HEK293 (cell line): ENCODE results near the gene PTX3.

ENCODE experiments used
- CTCF ChIA-PET: fragments of 350-600 bp; formaldehyde crosslinking; extraction: SDS; loops from one replicate; lab custom pipeline; 2021; ENCODE audit warnings: antibody characterized with exemption; lab: Yijun Ruan, JAX
- POLR2A ChIA-PET: fragments of 300-600 bp; formaldehyde crosslinking; extraction: SDS; loops from one replicate; lab custom pipeline; 2020; ENCODE audit warnings: antibody characterized with exemption, inconsistent platforms; lab: Yijun Ruan, JAX
- H3K27ac ChIP-seq: fragments of 200-500 bp; sonication (Bioruptor generic); 2 replicates; pipeline ENCODE4 v1.5.1; 2014; ENCODE audit warnings: low read depth, low read length, control low read depth, inconsistent platforms; ENCODE audit errors: extremely low read depth
- H3K36me3 ChIP-seq, 2 experiments: fragments of 200-500 bp in 1 of 2; sonication (Bioruptor generic) in 1 of 2; 1 replicate in 1 of 2; 2 replicates in 1 of 2; pipeline ENCODE4 v1.5.1; 2014 to 2017; ENCODE audit warnings: inconsistent platforms in 2 of 2, low read length in 2 of 2; ENCODE audit not compliant: control insufficient read depth in 2 of 2, insufficient read depth in 1 of 2
- H3K4me1 ChIP-seq: fragments of 200-500 bp; sonication (Bioruptor generic); 2 replicates; pipeline ENCODE4 v1.5.1; 2014; ENCODE audit warnings: mild to moderate bottlenecking, low read length, inconsistent platforms; ENCODE audit not compliant: control insufficient read depth, insufficient read depth
- H3K4me3 ChIP-seq: 2 replicates; pipeline ENCODE4 v1.5.1; 2011; ENCODE audit warnings: low read depth, mild to moderate bottlenecking, control low read depth, low read length, moderate library complexity
- H3K9me3 ChIP-seq: fragments of 200-500 bp; sonication (Bioruptor generic); 2 replicates; pipeline ENCODE4 v1.5.1; 2014; ENCODE audit warnings: low read depth, low read length, inconsistent platforms; ENCODE audit not compliant: control insufficient read depth, insufficient read depth
- AEBP2 ChIP-seq: fragments of 450-650 bp; formaldehyde crosslinking; IDR thresholded peaks from 2 replicates; pipeline ENCODE4 v1.5.1; 2016; ENCODE audit warnings: missing biosample characterization, missing genetic modification characterization, borderline replicate concordance
- GLI2 ChIP-seq: fragments of 450-650 bp; formaldehyde crosslinking; IDR thresholded peaks from 2 replicates; pipeline ENCODE4; 2017; ENCODE audit warnings: missing biosample characterization, missing genetic modification characterization, low read depth, borderline replicate concordance
- GLIS2 ChIP-seq: fragments of 450-650 bp; formaldehyde crosslinking; IDR thresholded peaks from 2 replicates; pipeline ENCODE4 v1.5.1; 2016; ENCODE audit warnings: missing biosample characterization, missing genetic modification characterization
- KLF7 ChIP-seq: fragments of 450-650 bp; formaldehyde crosslinking; IDR thresholded peaks from 2 replicates; pipeline ENCODE4 v1.5.1; 2016; ENCODE audit warnings: missing biosample characterization, missing genetic modification characterization, borderline replicate concordance
- ZNF112 ChIP-seq: fragments of 450-650 bp; formaldehyde crosslinking; IDR thresholded peaks from 2 replicates; pipeline ENCODE4 v1.5.0; 2017; ENCODE audit warnings: missing biosample characterization, missing genetic modification characterization
- ZNF133 ChIP-seq: fragments of 450-650 bp; formaldehyde crosslinking; IDR thresholded peaks from 2 replicates; pipeline ENCODE4 v1.5.1; 2016; ENCODE audit warnings: missing biosample characterization, missing genetic modification characterization
- ZNF155 ChIP-seq: fragments of 450-650 bp; formaldehyde crosslinking; IDR thresholded peaks from 2 replicates; pipeline ENCODE4 v1.5.1; 2016; ENCODE audit warnings: missing biosample characterization, missing genetic modification characterization
- ZNF221 ChIP-seq: fragments of 450-650 bp; formaldehyde crosslinking; IDR thresholded peaks from 2 replicates; pipeline ENCODE4 v1.5.1; 2017; ENCODE audit warnings: missing biosample characterization, missing genetic modification characterization, borderline replicate concordance
- ZNF311 ChIP-seq: fragments of 450-650 bp; formaldehyde crosslinking; IDR thresholded peaks from 2 replicates; pipeline ENCODE4 v1.5.1; 2017; ENCODE audit warnings: missing biosample characterization, missing genetic modification characterization, borderline replicate concordance
- ZNF394 ChIP-seq: fragments of 450-650 bp; formaldehyde crosslinking; IDR thresholded peaks from 2 replicates; pipeline ENCODE4 v1.5.1; 2016; ENCODE audit warnings: missing biosample characterization, missing genetic modification characterization, mild to moderate bottlenecking, moderate library complexity, borderline replicate concordance
- ZNF473 ChIP-seq: fragments of 450-650 bp; formaldehyde crosslinking; IDR thresholded peaks from 2 replicates; pipeline ENCODE4 v1.5.1; 2017; ENCODE audit warnings: missing biosample characterization, missing genetic modification characterization
- ZNF664 ChIP-seq: fragments of 450-650 bp; formaldehyde crosslinking; IDR thresholded peaks from 2 replicates; pipeline ENCODE4 v1.5.1; 2016; ENCODE audit warnings: missing biosample characterization, missing genetic modification characterization
- ZNF776 ChIP-seq: fragments of 450-650 bp; formaldehyde crosslinking; IDR thresholded peaks from 2 replicates; pipeline ENCODE4 v1.5.0; 2017; ENCODE audit warnings: missing biosample characterization, missing genetic modification characterization, borderline replicate concordance
- ZSCAN4 ChIP-seq: fragments of 450-650 bp; formaldehyde crosslinking; IDR thresholded peaks from 2 replicates; pipeline ENCODE4 v1.5.1; 2017; ENCODE audit warnings: missing biosample characterization, missing genetic modification characterization
- TF ChIP-seq, protein P1 (sequence below): fragments of 450-650 bp; formaldehyde crosslinking; IDR thresholded peaks from 2 replicates; pipeline ENCODE4 v1.5.1; 2016; ENCODE audit warnings: missing biosample characterization, missing genetic modification characterization
- TF ChIP-seq, protein P2 (sequence below): fragments of 450-650 bp; formaldehyde crosslinking; IDR thresholded peaks from 2 replicates; pipeline ENCODE4 v1.5.1; 2016; ENCODE audit warnings: missing biosample characterization, missing genetic modification characterization
- TF ChIP-seq, protein P3 (sequence below): fragments of 450-650 bp; formaldehyde crosslinking; IDR thresholded peaks from 2 replicates; pipeline ENCODE4 v1.5.1; 2016; ENCODE audit warnings: missing biosample characterization, missing genetic modification characterization
- TF ChIP-seq, protein P4 (sequence below): fragments of 450-650 bp; formaldehyde crosslinking; IDR thresholded peaks from 2 replicates; pipeline ENCODE4 v1.5.1; 2016; ENCODE audit warnings: missing biosample characterization, missing genetic modification characterization
- TF ChIP-seq, protein P5 (sequence below): fragments of 450-650 bp; IDR thresholded peaks from 2 replicates; pipeline ENCODE4 v1.5.1; 2018; ENCODE audit warnings: missing biosample characterization, mild to moderate bottlenecking, missing genetic modification characterization
- TF ChIP-seq, protein P6 (sequence below): fragments of 450-650 bp; formaldehyde crosslinking; IDR thresholded peaks from 2 replicates; pipeline ENCODE4 v1.5.1; 2017; ENCODE audit warnings: missing biosample characterization, missing genetic modification characterization

Gene PTX3

DNA sequence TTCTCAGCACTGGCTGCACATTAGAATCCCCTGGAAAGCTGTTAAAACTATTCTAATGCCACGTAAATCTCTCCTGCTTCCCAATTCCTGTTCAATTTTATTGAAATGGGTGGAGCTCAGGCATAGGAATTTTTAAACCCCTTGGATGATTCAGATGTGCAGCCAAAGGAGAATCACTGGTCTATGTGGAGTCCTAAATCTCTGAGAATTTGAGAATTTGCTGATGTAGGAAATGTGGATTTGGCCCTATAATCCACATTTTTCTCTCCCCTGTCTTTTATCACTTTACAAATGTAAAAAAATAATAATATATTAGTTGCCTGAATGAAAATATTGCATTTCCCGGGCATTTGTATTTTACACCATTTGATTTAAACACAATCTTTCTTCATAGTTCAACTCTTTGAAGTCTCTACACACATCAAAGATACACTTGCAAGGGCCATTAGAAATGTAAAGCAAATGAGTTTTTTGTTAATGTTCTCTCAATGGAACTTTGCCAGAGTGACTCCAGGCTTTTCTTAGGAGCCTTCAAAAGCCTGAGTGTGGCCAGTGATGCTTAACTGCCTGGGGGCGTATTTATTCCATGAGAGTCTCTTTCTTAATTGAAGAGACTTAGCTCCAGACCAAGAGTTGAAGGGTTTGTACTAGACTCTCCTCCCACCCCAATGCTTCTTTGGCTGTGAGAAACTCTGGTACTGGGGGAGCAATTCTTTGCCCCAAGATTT, 48.8 kb upstream of the PTX3 start:
- H3K27ac ChIP-seq = no peak overlapping the region
- no peaks in the 10 kb centered on the region for H3K4me1 ChIP-seq
- POLR2A ChIA-PET = no interaction called here
- no peak overlapping the region for H3K4me3 ChIP-seq
- CTCF ChIA-PET = no interaction called here
- no peaks in the 10 kb centered on the region for H3K36me3 ChIP-seq
- no peaks in the 10 kb centered on the region for H3K9me3 ChIP-seq
- no peak for TF ChIP-seq ZNF664 (tag by site-specific recombination)
- no peak for TF ChIP-seq GLIS2 (tag by site-specific recombination)
- no peak for TF ChIP-seq ZNF311 (tag by site-specific recombination)
- no peak for TF ChIP-seq GLI2 (tag by site-specific recombination)
- no peak for TF ChIP-seq ZNF112 (tag by site-specific recombination)
- no peak for TF ChIP-seq ZNF221 (tag by site-specific recombination)
- TF ChIP-seq, protein P1, sequence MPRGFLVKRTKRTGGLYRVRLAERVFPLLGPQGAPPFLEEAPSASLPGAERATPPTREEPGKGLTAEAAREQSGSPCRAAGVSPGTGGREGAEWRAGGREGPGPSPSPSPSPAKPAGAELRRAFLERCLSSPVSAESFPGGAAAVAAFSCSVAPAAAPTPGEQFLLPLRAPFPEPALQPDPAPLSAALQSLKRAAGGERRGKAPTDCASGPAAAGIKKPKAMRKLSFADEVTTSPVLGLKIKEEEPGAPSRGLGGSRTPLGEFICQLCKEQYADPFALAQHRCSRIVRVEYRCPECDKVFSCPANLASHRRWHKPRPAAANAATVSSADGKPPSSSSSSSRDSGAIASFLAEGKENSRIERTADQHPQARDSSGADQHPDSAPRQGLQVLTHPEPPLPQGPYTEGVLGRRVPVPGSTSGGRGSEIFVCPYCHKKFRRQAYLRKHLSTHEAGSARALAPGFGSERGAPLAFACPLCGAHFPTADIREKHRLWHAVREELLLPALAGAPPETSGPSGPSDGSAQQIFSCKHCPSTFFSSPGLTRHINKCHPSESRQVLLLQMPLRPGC (tag by site-specific recombination) = no peak
- TF ChIP-seq, protein P2, sequence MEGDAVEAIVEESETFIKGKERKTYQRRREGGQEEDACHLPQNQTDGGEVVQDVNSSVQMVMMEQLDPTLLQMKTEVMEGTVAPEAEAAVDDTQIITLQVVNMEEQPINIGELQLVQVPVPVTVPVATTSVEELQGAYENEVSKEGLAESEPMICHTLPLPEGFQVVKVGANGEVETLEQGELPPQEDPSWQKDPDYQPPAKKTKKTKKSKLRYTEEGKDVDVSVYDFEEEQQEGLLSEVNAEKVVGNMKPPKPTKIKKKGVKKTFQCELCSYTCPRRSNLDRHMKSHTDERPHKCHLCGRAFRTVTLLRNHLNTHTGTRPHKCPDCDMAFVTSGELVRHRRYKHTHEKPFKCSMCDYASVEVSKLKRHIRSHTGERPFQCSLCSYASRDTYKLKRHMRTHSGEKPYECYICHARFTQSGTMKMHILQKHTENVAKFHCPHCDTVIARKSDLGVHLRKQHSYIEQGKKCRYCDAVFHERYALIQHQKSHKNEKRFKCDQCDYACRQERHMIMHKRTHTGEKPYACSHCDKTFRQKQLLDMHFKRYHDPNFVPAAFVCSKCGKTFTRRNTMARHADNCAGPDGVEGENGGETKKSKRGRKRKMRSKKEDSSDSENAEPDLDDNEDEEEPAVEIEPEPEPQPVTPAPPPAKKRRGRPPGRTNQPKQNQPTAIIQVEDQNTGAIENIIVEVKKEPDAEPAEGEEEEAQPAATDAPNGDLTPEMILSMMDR = no peak
- TF ChIP-seq ZNF776 (tag by site-specific recombination) = no peak
- no peak for TF ChIP-seq AEBP2 (tag by site-specific recombination)
- no peak for TF ChIP-seq KLF7 (tag by site-specific recombination)
- no peak for TF ChIP-seq ZNF473
- no peak for TF ChIP-seq ZNF394
- TF ChIP-seq, protein P3, sequence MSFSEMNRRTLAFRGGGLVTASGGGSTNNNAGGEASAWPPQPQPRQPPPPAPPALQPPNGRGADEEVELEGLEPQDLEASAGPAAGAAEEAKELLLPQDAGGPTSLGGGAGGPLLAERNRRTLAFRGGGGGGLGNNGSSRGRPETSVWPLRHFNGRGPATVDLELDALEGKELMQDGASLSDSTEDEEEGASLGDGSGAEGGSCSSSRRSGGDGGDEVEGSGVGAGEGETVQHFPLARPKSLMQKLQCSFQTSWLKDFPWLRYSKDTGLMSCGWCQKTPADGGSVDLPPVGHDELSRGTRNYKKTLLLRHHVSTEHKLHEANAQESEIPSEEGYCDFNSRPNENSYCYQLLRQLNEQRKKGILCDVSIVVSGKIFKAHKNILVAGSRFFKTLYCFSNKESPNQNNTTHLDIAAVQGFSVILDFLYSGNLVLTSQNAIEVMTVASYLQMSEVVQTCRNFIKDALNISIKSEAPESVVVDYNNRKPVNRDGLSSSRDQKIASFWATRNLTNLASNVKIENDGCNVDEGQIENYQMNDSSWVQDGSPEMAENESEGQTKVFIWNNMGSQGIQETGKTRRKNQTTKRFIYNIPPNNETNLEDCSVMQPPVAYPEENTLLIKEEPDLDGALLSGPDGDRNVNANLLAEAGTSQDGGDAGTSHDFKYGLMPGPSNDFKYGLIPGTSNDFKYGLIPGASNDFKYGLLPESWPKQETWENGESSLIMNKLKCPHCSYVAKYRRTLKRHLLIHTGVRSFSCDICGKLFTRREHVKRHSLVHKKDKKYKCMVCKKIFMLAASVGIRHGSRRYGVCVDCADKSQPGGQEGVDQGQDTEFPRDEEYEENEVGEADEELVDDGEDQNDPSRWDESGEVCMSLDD (tag by site-specific recombination) = no peak
- no peak for TF ChIP-seq ZNF133 (tag by site-specific recombination)

DNA sequence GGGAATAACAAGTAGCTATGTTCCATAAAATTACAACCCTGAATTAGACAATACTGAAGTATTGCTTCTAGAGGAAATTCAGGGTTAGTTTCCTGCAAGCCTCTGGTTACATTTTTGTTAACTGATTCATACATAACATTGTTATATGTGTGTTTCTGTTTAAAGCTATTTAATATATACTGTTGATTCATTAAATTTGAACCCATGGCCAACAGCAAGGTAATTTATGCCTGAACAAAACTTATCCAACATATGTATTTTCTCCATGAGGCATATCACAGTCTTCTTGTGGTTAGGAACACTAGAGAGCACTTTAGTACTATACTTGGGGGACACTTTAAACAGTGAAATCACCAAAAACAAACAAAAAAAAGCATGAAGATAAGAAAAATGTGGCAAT, 47.7 kb upstream of the PTX3 start:
- Histone ChIP-seq H3K4me1 (no peaks in the 10 kb centered on the region), H3K27ac (no peak overlapping the region), H3K4me3 (no peak overlapping the region), H3K9me3 (no peaks in the 10 kb centered on the region), H3K36me3 (no peaks in the 10 kb centered on the region)
- ChIA-PET CTCF (no interaction called here), POLR2A (no interaction called here)
- TF ChIP-seq, protein P4, sequence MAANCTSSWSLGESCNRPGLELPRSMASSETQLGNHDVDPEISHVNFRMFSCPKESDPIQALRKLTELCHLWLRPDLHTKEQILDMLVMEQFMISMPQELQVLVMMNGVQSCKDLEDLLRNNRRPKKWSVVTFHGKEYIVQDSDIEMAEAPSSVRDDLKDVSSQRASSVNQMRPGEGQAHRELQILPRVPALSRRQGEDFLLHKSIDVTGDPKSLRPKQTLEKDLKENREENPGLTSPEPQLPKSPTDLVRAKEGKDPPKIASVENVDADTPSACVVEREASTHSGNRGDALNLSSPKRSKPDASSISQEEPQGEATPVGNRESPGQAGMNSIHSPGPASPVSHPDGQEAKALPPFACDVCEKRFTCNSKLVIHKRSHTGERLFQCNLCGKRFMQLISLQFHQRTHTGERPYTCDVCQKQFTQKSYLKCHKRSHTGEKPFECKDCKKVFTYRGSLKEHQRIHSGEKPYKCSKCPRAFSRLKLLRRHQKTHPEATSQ (tag by site-specific recombination) = no peak
- TF ChIP-seq, protein P5, sequence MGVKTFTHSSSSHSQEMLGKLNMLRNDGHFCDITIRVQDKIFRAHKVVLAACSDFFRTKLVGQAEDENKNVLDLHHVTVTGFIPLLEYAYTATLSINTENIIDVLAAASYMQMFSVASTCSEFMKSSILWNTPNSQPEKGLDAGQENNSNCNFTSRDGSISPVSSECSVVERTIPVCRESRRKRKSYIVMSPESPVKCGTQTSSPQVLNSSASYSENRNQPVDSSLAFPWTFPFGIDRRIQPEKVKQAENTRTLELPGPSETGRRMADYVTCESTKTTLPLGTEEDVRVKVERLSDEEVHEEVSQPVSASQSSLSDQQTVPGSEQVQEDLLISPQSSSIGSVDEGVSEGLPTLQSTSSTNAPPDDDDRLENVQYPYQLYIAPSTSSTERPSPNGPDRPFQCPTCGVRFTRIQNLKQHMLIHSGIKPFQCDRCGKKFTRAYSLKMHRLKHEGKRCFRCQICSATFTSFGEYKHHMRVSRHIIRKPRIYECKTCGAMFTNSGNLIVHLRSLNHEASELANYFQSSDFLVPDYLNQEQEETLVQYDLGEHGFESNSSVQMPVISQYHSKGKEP (tag by site-specific recombination) = no peak
- TF ChIP-seq ZNF155 (tag by site-specific recombination) (no peak), ZSCAN4 (tag by site-specific recombination) (no peak)
- TF ChIP-seq, protein P6, sequence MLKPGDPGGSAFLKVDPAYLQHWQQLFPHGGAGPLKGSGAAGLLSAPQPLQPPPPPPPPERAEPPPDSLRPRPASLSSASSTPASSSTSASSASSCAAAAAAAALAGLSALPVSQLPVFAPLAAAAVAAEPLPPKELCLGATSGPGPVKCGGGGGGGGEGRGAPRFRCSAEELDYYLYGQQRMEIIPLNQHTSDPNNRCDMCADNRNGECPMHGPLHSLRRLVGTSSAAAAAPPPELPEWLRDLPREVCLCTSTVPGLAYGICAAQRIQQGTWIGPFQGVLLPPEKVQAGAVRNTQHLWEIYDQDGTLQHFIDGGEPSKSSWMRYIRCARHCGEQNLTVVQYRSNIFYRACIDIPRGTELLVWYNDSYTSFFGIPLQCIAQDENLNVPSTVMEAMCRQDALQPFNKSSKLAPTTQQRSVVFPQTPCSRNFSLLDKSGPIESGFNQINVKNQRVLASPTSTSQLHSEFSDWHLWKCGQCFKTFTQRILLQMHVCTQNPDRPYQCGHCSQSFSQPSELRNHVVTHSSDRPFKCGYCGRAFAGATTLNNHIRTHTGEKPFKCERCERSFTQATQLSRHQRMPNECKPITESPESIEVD (tag by site-specific recombination) = no peak
